ENCODE results near the gene MMP23B.
A peak's percentile ranks its signal among the peaks of the same experiment; 100 is the strongest.

MMP23B gene

DNA sequence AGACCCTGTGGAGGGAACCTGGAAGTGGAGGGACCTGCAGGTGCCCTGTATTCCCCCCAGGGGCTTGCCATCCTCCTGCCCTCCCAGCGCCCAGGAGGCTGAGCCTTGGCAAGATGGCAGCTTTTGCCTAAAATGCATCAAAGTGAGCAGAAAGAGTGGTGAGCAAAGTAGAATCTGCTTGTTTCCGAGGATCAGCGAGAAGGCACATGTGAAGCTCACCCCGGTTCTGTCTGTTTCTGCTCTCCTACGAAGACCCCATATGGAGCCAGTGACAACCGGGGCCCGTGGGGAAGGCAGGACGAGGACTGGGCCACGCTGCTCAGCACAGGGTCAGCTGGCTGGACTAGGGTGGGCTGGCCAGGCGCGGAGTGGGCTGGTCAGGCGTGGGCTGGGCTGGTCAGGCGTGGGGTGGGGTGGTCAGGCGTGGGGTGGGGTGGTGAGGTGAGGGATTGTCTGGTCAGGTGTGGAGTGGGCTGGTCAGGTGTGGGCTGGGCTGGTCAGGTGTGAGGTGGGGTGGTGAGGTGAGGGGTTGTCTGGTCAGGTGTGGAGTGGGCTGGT is 26.9 kb upstream of the MMP23B start:
- no peak for TF ChIP-seq CTCF (IDR thresholded peaks at IDR 0.05; ENCODE audit: low read length, missing control alignments)
- no peak for DNase-seq (ENCODE audit: low read depth)
- H3K4me3 ChIP-seq (replicated peaks; ENCODE audit: low read depth, low read length), result no peak overlapping the region

DNA sequence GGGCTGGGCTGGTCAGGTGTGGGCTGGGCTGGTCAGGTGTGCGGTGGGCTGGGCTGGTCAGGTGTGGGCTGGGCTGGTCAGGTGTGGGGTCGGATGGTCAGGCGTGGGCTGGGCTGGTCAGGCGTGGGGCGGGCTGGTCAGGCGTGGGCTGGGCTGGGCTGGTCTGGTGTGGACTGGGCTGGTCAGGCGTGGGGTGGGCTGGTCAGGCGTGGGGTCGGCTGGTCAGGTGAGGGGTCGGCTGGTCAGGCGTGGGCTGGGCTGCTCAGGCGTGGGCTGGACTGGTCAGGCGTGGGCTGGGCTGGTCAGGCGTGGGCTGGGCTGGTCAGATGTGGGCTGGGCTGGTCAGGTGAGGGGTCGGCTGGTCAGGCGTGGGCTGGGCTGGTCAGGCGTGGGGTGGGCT is 26.2 kb upstream of the MMP23B start:
- no peak overlapping the region for H3K4me3 ChIP-seq (replicated peaks; ENCODE audit: low read depth, low read length)
- TF ChIP-seq CTCF (IDR thresholded peaks at IDR 0.05; ENCODE audit: low read length, missing control alignments), result no peak
- no peak for DNase-seq (ENCODE audit: low read depth)

- H3K4me3 ChIP-seq (replicated peaks; ENCODE audit: low read depth, low read length), result no peak overlapping the region
- no peak for DNase-seq (ENCODE audit: low read depth)
Observed at GRCh38 chr1:1606232-1606631, 25.7 kb upstream of the MMP23B start.

DNA sequence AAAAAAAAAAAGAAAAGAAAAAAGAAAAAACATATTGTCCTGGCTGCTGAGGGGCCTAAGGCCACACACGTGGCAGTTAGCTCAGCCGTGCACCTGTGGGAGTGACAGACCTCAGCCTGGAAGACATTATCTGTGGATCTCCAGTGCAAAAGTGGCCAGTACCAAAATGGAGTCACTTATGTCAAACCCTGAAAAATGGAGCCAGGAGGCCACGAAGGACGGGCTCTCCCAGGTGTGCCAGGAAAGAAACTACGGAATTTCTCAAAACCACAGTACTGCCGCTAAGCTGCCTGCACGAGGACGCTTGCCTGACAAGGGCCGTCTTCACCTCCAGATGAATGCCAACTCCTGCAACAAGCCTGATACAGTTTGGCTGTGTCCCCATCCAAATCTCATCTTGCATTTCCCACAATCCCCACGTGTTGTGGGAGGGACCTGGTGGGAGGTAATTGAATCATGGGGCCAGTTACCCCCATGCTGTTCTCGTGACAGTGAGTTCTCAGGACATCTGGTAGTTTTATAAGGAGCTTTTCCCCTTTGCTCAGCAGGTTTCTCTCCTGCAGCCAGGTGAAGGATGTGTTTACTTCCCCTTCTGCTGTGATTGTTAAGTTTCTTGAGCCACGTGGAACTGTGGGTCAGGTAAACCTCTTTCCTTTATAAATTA is 22.0 kb upstream of the MMP23B start:
- H3K4me3 ChIP-seq (replicated peaks; ENCODE audit: low read depth, low read length), result no peak overlapping the region
- TF ChIP-seq CTCF (IDR thresholded peaks at IDR 0.05; ENCODE audit: low read length, missing control alignments), result no peak
- DNase-seq (ENCODE audit: low read depth), result no peak

More at GRCh38 chr1:1606232-1606631, 25.7 kb upstream of the MMP23B start:
- TF ChIP-seq CTCF (IDR thresholded peaks at IDR 0.05; ENCODE audit: low read length, missing control alignments), result no peak

- no peak for DNase-seq (ENCODE audit: low read depth)
- no peak for TF ChIP-seq CTCF (IDR thresholded peaks at IDR 0.05; ENCODE audit: low read length, missing control alignments)
- H3K4me3 ChIP-seq (replicated peaks; ENCODE audit: low read depth, low read length), result no peak overlapping the region
Observed at GRCh38 chr1:1610796-1611195, 21.2 kb upstream of the MMP23B start.

DNA sequence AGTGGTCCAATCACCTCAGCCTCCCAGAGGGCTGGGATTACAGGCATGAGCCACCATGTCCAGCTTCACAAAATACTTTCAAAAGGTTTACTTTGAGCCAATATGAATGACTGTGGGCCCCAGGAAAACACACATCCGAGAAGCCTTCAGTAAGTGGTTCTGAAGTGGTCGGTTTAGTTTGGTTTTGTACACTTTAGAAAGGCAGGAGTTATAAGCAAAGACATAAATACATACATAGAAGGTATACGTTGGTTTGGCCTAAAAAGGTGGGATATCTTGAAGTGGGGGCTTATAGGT is 19.9 kb upstream of the MMP23B start:
- DNase-seq (ENCODE audit: low read depth), result no peak
- no peak overlapping the region for H3K4me3 ChIP-seq (replicated peaks; ENCODE audit: low read depth, low read length)
- TF ChIP-seq CTCF (IDR thresholded peaks at IDR 0.05; ENCODE audit: low read length, missing control alignments), result no peak

DNA sequence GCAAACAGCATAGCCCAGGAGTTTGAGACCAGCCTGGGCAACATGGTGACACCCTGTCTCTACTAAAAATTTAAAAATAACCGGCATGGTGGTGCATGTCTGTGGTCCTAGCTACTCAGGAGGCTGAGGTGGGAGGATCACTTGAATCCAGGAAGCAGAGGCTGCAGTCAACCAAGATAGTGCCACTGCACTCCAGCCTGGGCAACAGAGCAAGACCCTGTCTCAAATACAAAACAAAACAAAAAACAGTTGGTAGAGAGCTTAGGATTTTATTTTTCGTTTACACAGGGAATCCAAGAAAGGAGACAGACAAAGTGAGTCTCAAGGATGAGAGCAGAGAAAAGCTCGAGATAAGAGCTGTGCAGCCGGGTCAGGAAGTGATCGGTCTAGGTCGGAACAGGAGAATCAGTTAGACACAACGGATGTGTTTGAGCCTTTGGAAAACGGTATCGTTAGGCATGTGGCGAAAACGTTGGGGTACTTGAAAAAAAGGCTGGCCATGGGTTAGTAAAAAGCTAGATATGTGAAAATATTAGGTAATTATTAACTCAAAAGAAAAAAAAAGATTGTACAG is 18.4 kb upstream of the MMP23B start:
- H3K4me3 ChIP-seq (replicated peaks; ENCODE audit: low read depth, low read length), result peak overlapping the region; percentile 91
- DNase-seq (ENCODE audit: low read depth), result no peak

More for the DNA sequence above, 18.4 kb upstream of the MMP23B start:
- no peak for TF ChIP-seq CTCF (IDR thresholded peaks at IDR 0.05; ENCODE audit: low read length, missing control alignments)

Measured in fibroblast of pulmonary artery (primary cell).